HG02938 (cell line): ENCODE data around the gene S1PR1.

Experiments used
- ATAC-seq: cut with Tn5 transposase; IDR thresholded peaks from one replicate; pipeline ENCODE4 v1.9.1; 2021; ENCODE audit warnings: mild to moderate bottlenecking, moderate library complexity; ENCODE audit not compliant: unreplicated experiment

Gene S1PR1

GRCh38 chr1:101245246-101245927, 8.6 kb downstream of the S1PR1 start:
- ATAC-seq = no peak

- peak; percentile 98 for ATAC-seq
Measured at GRCh38 chr1:101247404-101248287, 10.8 kb downstream of the S1PR1 start.

GRCh38 chr1:101250222-101250621, 13.4 kb downstream of the S1PR1 start:
- no peak for ATAC-seq

GRCh38 chr1:101250656-101251272, 13.9 kb downstream of the S1PR1 start:
- ATAC-seq = no peak

GRCh38 chr1:101251504-101251903, 14.7 kb downstream of the S1PR1 start:
- no peak for ATAC-seq

GRCh38 chr1:101253976-101254674, 17.3 kb downstream of the S1PR1 start:
- no peak for ATAC-seq

GRCh38 chr1:101257500-101258325, 20.9 kb downstream of the S1PR1 start:
- peak; percentile 68 for ATAC-seq

- ATAC-seq = no peak
Measured at GRCh38 chr1:101259744-101260148, 22.9 kb downstream of the S1PR1 start.

- no peak for ATAC-seq
Measured at GRCh38 chr1:101260556-101261350, 23.9 kb downstream of the S1PR1 start.

GRCh38 chr1:101261623-101262022, 24.8 kb downstream of the S1PR1 start:
- ATAC-seq = no peak

GRCh38 chr1:101262060-101262459, 25.2 kb downstream of the S1PR1 start:
- no peak for ATAC-seq

GRCh38 chr1:101262630-101263348, 26.0 kb downstream of the S1PR1 start:
- no peak for ATAC-seq

- ATAC-seq = no peak
Measured at GRCh38 chr1:101264697-101265096, 27.9 kb downstream of the S1PR1 start.

- no peak for ATAC-seq
Measured at GRCh38 chr1:101265684-101266083, 28.9 kb downstream of the S1PR1 start.

GRCh38 chr1:101267082-101267481, 30.3 kb downstream of the S1PR1 start:
- no peak for ATAC-seq

- no peak for ATAC-seq
Measured at GRCh38 chr1:101268893-101269292, 32.1 kb downstream of the S1PR1 start.

GRCh38 chr1:101275672-101276071, 38.9 kb downstream of the S1PR1 start:
- ATAC-seq = no peak

GRCh38 chr1:101276818-101277217, 40.0 kb downstream of the S1PR1 start:
- no peak for ATAC-seq

GRCh38 chr1:101278238-101278637, 41.4 kb downstream of the S1PR1 start:
- ATAC-seq = no peak
